GM18519 (cell line): ENCODE results near the gene SOST.

Experiments
- ATAC-seq: cut with Tn5 transposase; IDR thresholded peaks from one replicate; pipeline ENCODE4 v1.9.1; 2021; ENCODE audit warnings: mild to moderate bottlenecking, moderate library complexity; ENCODE audit not compliant: unreplicated experiment, low FRiP score

Gene SOST

GRCh38 chr17:43753493-43754129, 5.0 kb downstream of the SOST start:
- ATAC-seq: no peak

DNA sequence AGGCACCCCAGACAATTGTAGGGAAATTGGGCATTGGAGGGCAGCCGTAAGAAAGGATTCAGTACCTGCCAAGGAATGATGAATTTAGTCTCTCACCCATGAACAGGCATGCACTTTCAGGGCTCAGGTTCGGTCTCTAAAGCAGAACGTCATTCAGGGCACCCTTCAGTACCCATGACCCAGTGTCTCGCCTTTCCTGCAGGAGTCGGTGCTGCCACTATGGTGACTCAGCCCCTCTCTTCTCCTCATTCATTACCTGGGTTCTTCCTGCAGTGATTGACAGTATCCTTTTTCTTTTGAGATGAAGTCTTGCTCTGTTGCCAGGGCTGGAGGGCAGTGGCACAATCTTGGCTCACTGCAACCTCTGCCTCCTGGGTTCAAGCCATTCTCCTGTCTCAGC, 8.4 kb downstream of the SOST start:
- no peak for ATAC-seq

DNA sequence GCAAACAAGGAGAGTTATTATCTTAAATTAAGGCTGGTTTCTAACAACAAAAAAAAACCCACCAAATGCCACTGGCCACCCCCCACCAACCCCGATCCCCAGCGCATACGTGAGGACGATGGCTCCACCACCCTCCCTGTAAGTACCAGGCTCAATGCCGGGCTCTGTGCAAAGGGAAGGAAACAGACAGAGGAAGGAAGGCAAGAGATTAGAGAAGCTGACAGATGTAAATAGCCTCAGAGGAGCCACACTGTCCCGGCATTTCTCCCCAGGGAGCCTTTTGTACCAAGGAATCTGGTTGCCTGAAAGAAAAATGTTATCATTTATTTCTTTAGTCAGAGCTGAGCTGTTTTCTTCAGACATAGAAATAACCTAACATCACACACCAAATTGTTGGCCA, 13.1 kb downstream of the SOST start:
- no peak for ATAC-seq

DNA sequence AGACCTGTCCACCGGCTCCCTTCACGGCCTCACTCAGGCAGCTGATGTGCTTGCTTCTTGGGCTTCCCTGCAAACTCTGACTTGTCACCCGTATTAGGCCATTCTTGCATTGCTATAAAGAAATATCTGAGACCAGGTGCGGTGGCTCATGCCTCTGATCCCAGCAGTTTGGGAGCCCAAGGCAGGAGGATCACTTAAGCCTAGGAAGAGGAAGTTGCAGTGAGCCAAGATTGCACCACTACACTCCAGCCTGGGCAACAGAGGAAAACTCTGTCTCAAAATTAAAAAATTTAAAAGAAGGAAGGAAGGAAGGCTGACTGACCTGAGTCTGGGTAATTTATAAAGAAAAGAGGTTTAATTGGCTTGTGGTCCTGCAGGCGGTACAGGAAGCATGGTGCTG, 17.0 kb downstream of the SOST start:
- ATAC-seq: no peak

GRCh38 chr17:43740541-43740940, 18.1 kb downstream of the SOST start:
- ATAC-seq: no peak

GRCh38 chr17:43737722-43738121, 20.9 kb downstream of the SOST start:
- no peak for ATAC-seq

GRCh38 chr17:43736389-43736788, 22.2 kb downstream of the SOST start:
- ATAC-seq: no peak

DNA sequence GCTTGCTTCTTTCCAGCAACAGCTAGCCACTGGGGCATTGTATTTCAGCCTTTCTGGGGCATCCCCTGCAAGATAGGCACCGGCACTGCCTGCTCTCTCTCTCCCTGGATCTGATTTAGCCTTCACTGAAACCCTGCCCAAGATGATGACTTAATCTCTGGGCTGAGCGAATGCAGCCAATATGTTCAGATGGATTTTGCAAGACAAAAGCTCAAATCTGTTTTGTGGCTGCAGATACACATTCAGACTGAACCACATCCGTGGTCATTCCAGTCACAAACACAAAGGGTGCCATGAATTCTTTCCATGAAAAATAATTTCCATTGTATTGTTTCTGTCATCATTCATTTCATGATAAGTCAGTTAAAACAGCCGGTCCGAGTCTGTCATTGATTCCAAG, 24.2 kb downstream of the SOST start:
- no peak for ATAC-seq

GRCh38 chr17:43733956-43734355, 24.6 kb downstream of the SOST start:
- no peak for ATAC-seq

- no peak for ATAC-seq
Observed at GRCh38 chr17:43732958-43733357, 25.6 kb downstream of the SOST start.

GRCh38 chr17:43728081-43728480, 30.5 kb downstream of the SOST start:
- no peak for ATAC-seq

GRCh38 chr17:43723697-43724359, 34.8 kb downstream of the SOST start:
- no peak for ATAC-seq

DNA sequence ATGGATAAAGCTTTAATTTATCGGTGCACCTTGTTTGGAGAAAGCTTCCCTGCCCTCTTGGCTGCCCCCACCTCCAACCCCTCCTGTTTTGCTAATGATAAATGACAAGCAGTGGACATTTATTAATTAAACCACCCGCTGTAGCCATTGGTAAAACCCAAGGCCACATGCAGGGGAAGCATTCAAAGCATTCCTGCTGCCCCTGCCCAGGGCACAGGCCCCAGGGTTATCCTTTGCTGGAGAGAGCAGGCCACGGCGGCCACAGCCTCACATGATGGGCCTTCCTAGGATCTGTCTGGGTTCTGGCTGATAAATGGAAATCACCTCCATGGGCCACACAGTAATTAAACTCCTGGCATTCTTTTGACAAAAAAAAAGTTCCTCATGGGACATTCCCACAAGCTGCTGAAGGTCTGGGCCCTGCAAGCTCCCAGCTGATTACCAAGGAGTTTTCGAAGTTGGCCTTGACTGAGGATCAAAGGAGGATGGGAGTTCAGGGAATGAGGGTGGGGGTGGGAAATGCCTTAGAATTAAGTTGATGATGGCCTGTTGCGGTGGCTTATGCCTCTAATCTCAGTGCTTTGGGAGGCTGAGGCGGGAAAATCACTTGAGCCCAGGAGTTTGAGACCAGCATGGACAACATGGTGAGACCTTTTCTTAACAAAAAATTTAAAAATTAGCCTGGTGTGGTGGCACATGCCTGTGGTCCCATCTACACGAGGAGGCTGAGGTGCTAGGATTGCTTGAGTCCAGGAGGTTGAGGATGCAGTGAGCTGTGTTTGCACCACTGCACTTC, 35.5 kb downstream of the SOST start:
- no peak for ATAC-seq

DNA sequence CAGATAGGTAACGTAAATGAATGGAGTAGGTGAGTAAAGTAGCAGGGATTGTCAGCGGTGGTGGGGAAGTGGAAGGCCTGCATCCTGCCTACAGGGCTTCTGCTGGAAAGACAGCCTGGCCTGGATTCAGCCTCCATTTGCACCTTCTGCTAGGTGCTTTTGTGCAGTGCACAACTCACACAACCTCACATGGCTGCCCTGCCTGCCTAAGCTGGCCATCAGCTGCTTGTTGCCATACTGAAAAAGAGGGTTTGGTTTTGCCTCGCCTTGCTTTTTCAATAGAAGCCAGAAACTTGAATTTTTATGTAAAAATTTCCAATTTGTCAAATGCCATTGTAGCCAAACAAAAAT, 36.3 kb downstream of the SOST start:
- no peak for ATAC-seq

GRCh38 chr17:43721537-43722268, 36.9 kb downstream of the SOST start:
- no peak for ATAC-seq

- no peak for ATAC-seq
Observed at GRCh38 chr17:43720311-43721060, 38.1 kb downstream of the SOST start.

DNA sequence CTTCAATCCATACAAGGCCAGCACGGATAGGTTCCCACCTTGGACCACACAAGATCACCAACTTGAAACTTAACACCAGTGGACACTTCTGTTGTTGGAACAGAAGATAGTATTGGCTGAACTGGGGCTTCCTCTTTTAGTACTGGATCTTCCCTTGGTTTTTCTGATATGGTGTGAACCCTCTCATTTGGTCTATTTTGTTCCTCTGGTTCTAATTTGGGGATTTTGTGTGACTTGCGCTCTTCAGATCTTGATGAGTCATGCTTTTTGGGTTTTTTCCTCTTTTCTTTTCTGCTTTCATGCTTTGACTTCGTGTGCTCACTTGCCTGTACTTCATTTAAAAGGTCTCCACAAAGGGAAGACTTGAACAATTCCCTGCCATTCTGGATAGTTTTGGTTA, 39.0 kb downstream of the SOST start:
- no peak for ATAC-seq

- no peak for ATAC-seq
Observed at GRCh38 chr17:43718544-43718943, 40.0 kb downstream of the SOST start.

- ATAC-seq: no peak
Observed at GRCh38 chr17:43717913-43718312, 40.7 kb downstream of the SOST start.

DNA sequence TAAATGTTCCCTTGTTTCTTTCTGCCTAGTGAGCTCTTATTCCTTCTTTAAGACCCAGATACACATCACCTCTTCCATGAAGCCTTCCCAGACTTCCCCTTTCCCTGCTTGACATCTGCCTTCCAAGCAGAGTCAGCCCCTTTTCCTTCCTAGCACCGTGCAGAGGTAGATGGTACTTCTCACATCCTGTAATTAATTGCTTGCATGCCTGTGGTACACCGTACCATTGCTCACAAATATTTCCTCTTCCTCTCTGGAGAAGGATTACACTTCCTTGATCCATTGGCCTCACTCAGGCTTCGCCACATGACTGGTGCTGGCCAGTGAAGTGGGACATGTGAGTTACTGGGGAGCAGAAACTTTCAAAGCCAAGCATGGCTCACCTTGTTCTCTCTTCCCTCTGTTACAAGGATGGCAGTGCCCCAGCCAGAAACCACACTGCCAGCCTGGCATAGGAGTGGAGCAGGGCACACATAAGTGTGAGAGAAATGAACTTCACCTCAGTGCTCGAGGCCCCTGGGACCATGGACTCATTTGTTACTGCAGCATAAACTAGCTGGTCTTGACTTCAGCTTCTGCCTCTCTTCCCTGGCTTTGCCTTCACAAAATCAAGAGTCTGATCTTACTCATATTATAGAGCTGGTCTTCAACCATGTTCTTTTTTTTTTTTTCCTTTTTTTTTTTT, 44.0 kb downstream of the SOST start:
- ATAC-seq: no peak
